Measurements from ENCODE around the gene DSCAML1. TPM values are rescaled to one million over a fixed set of nuclear protein-coding genes. Genes with fewer than 3 reads are reported as not detected.

The DSCAML1 gene
- total and polyA plus RNA-seq, 2 donors, result 1.4 to 2.0 TPM

- Histone ChIP-seq H3K4me3 (ENCODE audit: low read depth, low read length) (no peak overlapping the region), H3K27ac (ENCODE audit: low read depth) (no peak overlapping the region), H3K4me1 (ENCODE audit: insufficient read depth) (no peaks in the 10 kb centered on the region), H3K36me3 (ENCODE audit: insufficient read depth) (no peaks in the 10 kb centered on the region)
- 60% methylated on average over 22 of the region's 22 CpGs for WGBS
- DNase-seq (ENCODE audit: extremely low spot score), result no peak
Observed at GRCh38 chr11:117807482-117808327, 10.7 kb upstream of the DSCAML1 start.

GRCh38 chr11:117806846-117807245 is 9.8 kb upstream of the DSCAML1 start:
- WGBS, result 89% methylated on average over 5 of the region's 5 CpGs
- no peak overlapping the region for H3K27ac ChIP-seq (ENCODE audit: low read depth)
- H3K4me1 ChIP-seq (ENCODE audit: insufficient read depth), result no peaks in the 10 kb centered on the region
- H3K36me3 ChIP-seq (ENCODE audit: insufficient read depth), result no peaks in the 10 kb centered on the region
- no peak for DNase-seq (ENCODE audit: extremely low spot score)
- no peak overlapping the region for H3K4me3 ChIP-seq (ENCODE audit: low read depth, low read length)

- no peak overlapping the region for H3K4me3 ChIP-seq (ENCODE audit: low read depth, low read length)
- no peak overlapping the region for H3K27ac ChIP-seq (ENCODE audit: low read depth)
- 68% methylated on average over 1 of the region's 1 CpG for WGBS
- H3K36me3 ChIP-seq (ENCODE audit: insufficient read depth), result no peaks in the 10 kb centered on the region
- no peaks in the 10 kb centered on the region for H3K4me1 ChIP-seq (ENCODE audit: insufficient read depth)
- DNase-seq (ENCODE audit: extremely low spot score), result no peak
Observed at GRCh38 chr11:117805045-117805444, 8.0 kb upstream of the DSCAML1 start.

GRCh38 chr11:117803896-117804295 is 6.9 kb upstream of the DSCAML1 start:
- H3K4me3 ChIP-seq (ENCODE audit: low read depth, low read length), result no peak overlapping the region
- no peak overlapping the region for H3K27ac ChIP-seq (ENCODE audit: low read depth)
- no peak for DNase-seq (ENCODE audit: extremely low spot score)
- no peaks in the 10 kb centered on the region for H3K4me1 ChIP-seq (ENCODE audit: insufficient read depth)
- 95% methylated on average over 8 of the region's 8 CpGs for WGBS
- H3K36me3 ChIP-seq (ENCODE audit: insufficient read depth), result no peaks in the 10 kb centered on the region

GRCh38 chr11:117799634-117800033 is 2.6 kb upstream of the DSCAML1 start:
- no peak for DNase-seq (ENCODE audit: extremely low spot score)
- 72% methylated on average over 5 of the region's 5 CpGs for whole genome bisulfite sequencing
- Histone ChIP-seq H3K36me3 (ENCODE audit: insufficient read depth) (no peaks in the 10 kb centered on the region), H3K27ac (ENCODE audit: low read depth) (no peak overlapping the region), H3K4me1 (ENCODE audit: insufficient read depth) (peaks cover 2% of the 10 kb centered on the region), H3K4me3 (ENCODE audit: low read depth, low read length) (no peak overlapping the region)

- no peaks in the 10 kb centered on the region for H3K36me3 ChIP-seq (ENCODE audit: insufficient read depth)
- H3K27ac ChIP-seq (ENCODE audit: low read depth), result no peak overlapping the region
- H3K4me3 ChIP-seq (ENCODE audit: low read depth, low read length), result peak overlapping the region; percentile 31
- peaks cover 2% of the 10 kb centered on the region for H3K4me1 ChIP-seq (ENCODE audit: insufficient read depth)
- DNase-seq (ENCODE audit: extremely low spot score), result no peak
- WGBS, result under 1% methylated on average over 35 of the region's 35 CpGs
Observed at GRCh38 chr11:117796456-117796871, 552 bp downstream of the DSCAML1 start.

- 5% methylated on average over 53 of the region's 53 CpGs for WGBS
- H3K4me3 ChIP-seq (ENCODE audit: low read depth, low read length), result peak overlapping the region; percentile 31
Observed at GRCh38 chr11:117795638-117796455, 1.2 kb downstream of the DSCAML1 start.

GRCh38 chr11:117794772-117795629 is 2.0 kb downstream of the DSCAML1 start:
- Histone ChIP-seq H3K27ac (ENCODE audit: low read depth) (no peak overlapping the region), H3K4me3 (ENCODE audit: low read depth, low read length) (no peak overlapping the region), H3K4me1 (ENCODE audit: insufficient read depth) (peaks cover 2% of the 10 kb centered on the region), H3K36me3 (ENCODE audit: insufficient read depth) (no peaks in the 10 kb centered on the region)
- WGBS, result 51% methylated on average over 29 of the region's 29 CpGs
- DNase-seq (ENCODE audit: extremely low spot score), result no peak

More at GRCh38 chr11:117795638-117796455, 1.2 kb downstream of the DSCAML1 start:
- Histone ChIP-seq H3K4me1 (ENCODE audit: insufficient read depth) (peaks cover 2% of the 10 kb centered on the region), H3K27ac (ENCODE audit: low read depth) (no peak overlapping the region), H3K36me3 (ENCODE audit: insufficient read depth) (no peaks in the 10 kb centered on the region)
- no peak for DNase-seq (ENCODE audit: extremely low spot score)

- H3K4me1 ChIP-seq (ENCODE audit: insufficient read depth), result peaks cover 2% of the 10 kb centered on the region
- H3K36me3 ChIP-seq (ENCODE audit: insufficient read depth), result no peaks in the 10 kb centered on the region
- no peak overlapping the region for H3K4me3 ChIP-seq (ENCODE audit: low read depth, low read length)
- H3K27ac ChIP-seq (ENCODE audit: low read depth), result no peak overlapping the region
- WGBS, result 87% methylated on average over 10 of the region's 10 CpGs
- DNase-seq (ENCODE audit: extremely low spot score), result no peak
Observed at GRCh38 chr11:117794135-117794534, 2.9 kb downstream of the DSCAML1 start.

- no peak for DNase-seq (ENCODE audit: extremely low spot score)
- 91% methylated on average over 9 of the region's 9 CpGs for WGBS
- Histone ChIP-seq H3K4me1 (ENCODE audit: insufficient read depth) (peaks cover 2% of the 10 kb centered on the region), H3K4me3 (ENCODE audit: low read depth, low read length) (no peak overlapping the region), H3K27ac (ENCODE audit: low read depth) (no peak overlapping the region), H3K36me3 (ENCODE audit: insufficient read depth) (no peaks in the 10 kb centered on the region)
Observed at GRCh38 chr11:117793583-117793982, 3.4 kb downstream of the DSCAML1 start.

- DNase-seq (ENCODE audit: extremely low spot score), result no peak
- H3K4me1 ChIP-seq (ENCODE audit: insufficient read depth), result peaks cover 2% of the 10 kb centered on the region
- no peaks in the 10 kb centered on the region for H3K36me3 ChIP-seq (ENCODE audit: insufficient read depth)
- H3K4me3 ChIP-seq (ENCODE audit: low read depth, low read length), result no peak overlapping the region
- WGBS, result 90% methylated on average over 6 of the region's 6 CpGs
- no peak overlapping the region for H3K27ac ChIP-seq (ENCODE audit: low read depth)
Observed at GRCh38 chr11:117792992-117793391, 4.0 kb downstream of the DSCAML1 start.

GRCh38 chr11:117792241-117792640 is 4.8 kb downstream of the DSCAML1 start:
- H3K4me3 ChIP-seq (ENCODE audit: low read depth, low read length), result no peak overlapping the region
- H3K4me1 ChIP-seq (ENCODE audit: insufficient read depth), result peaks cover 2% of the 10 kb centered on the region
- no peak overlapping the region for H3K27ac ChIP-seq (ENCODE audit: low read depth)
- H3K36me3 ChIP-seq (ENCODE audit: insufficient read depth), result no peaks in the 10 kb centered on the region
- no peak for DNase-seq (ENCODE audit: extremely low spot score)
- 89% methylated on average over 5 of the region's 5 CpGs for WGBS

GRCh38 chr11:117790279-117790678 is 6.7 kb downstream of the DSCAML1 start:
- 51% methylated on average over 3 of the region's 3 CpGs for WGBS

More at GRCh38 chr11:117790279-117790678, 6.7 kb downstream of the DSCAML1 start:
- H3K4me1 ChIP-seq (ENCODE audit: insufficient read depth), result no peaks in the 10 kb centered on the region
- no peak for DNase-seq (ENCODE audit: extremely low spot score)
- H3K4me3 ChIP-seq (ENCODE audit: low read depth, low read length), result no peak overlapping the region
- H3K27ac ChIP-seq (ENCODE audit: low read depth), result no peak overlapping the region
- no peaks in the 10 kb centered on the region for H3K36me3 ChIP-seq (ENCODE audit: insufficient read depth)

Measured in urinary bladder (tissue), 4 donors.